ENCODE measurements around the gene ARHGAP44. TPM values are rescaled to one million over a fixed set of nuclear protein-coding genes. Genes with fewer than 3 reads are reported as not detected.
"Not testable (repeated sequence)": the region's sequence is repeated elsewhere in the genome, so short reads cannot be mapped to it uniquely, and the experiment has no call there.

ARHGAP44 gene
- polyA plus RNA-seq, 4 donors, result 7.1 to 9.0 (median 7.5) TPM

- no peak for DNase-seq (ENCODE audit: low read depth in 4 of 4, low spot score in 3 of 4)
These were observed 24.4 kb downstream of the ARHGAP44 start for GRCh38 chr17:12813664-12814063.

GRCh38 chr17:12814718-12815117 lies 25.4 kb downstream of the ARHGAP44 start:
- no peak for DNase-seq (ENCODE audit: low read depth in 4 of 4, low spot score in 3 of 4)

- no peak for DNase-seq (ENCODE audit: low read depth in 4 of 4, low spot score in 3 of 4)
These were observed 26.4 kb downstream of the ARHGAP44 start for GRCh38 chr17:12815642-12816141.

GRCh38 chr17:12821376-12821940 lies 32.2 kb downstream of the ARHGAP44 start:
- no peak for DNase-seq (ENCODE audit: low read depth in 4 of 4, low spot score in 3 of 4)

- DNase-seq (ENCODE audit: low read depth in 4 of 4, low spot score in 3 of 4), result no peak
These were observed 37.1 kb downstream of the ARHGAP44 start for GRCh38 chr17:12826431-12826830.

GRCh38 chr17:12830777-12831247 lies 41.5 kb downstream of the ARHGAP44 start:
- peak; percentile 48 to 62 (median 56) for DNase-seq (ENCODE audit: low read depth in 4 of 4, low spot score in 3 of 4)

GRCh38 chr17:12831839-12832238 lies 42.5 kb downstream of the ARHGAP44 start:
- DNase-seq (ENCODE audit: low read depth in 4 of 4, low spot score in 3 of 4), result no peak

GRCh38 chr17:12839042-12839441 lies 49.7 kb downstream of the ARHGAP44 start:
- no peak for DNase-seq (ENCODE audit: low read depth in 4 of 4, low spot score in 3 of 4)

GRCh38 chr17:12842936-12843335 lies 53.6 kb downstream of the ARHGAP44 start:
- no peak for DNase-seq (ENCODE audit: low read depth in 4 of 4, low spot score in 3 of 4)

GRCh38 chr17:12850996-12851395 lies 61.7 kb downstream of the ARHGAP44 start:
- DNase-seq (ENCODE audit: low read depth in 4 of 4, low spot score in 3 of 4), result no peak

- DNase-seq (ENCODE audit: low read depth in 4 of 4, low spot score in 3 of 4), result no peak
These were observed 62.7 kb downstream of the ARHGAP44 start for GRCh38 chr17:12851901-12852435.

GRCh38 chr17:12853921-12854320 lies 64.6 kb downstream of the ARHGAP44 start:
- no peak for DNase-seq (ENCODE audit: low read depth in 4 of 4, low spot score in 3 of 4)

GRCh38 chr17:12856416-12856815 lies 67.1 kb downstream of the ARHGAP44 start:
- DNase-seq (ENCODE audit: low read depth in 4 of 4, low spot score in 3 of 4), result no peak

- no peak for DNase-seq (ENCODE audit: low read depth in 4 of 4, low spot score in 3 of 4)
These were observed 68.3 kb downstream of the ARHGAP44 start for GRCh38 chr17:12857592-12857991.

GRCh38 chr17:12859520-12859919 lies 70.2 kb downstream of the ARHGAP44 start:
- no peak for DNase-seq (ENCODE audit: low read depth in 4 of 4, low spot score in 3 of 4)

- DNase-seq (ENCODE audit: low read depth in 4 of 4, low spot score in 3 of 4), result no peak
These were observed 76.5 kb downstream of the ARHGAP44 start for GRCh38 chr17:12865769-12866168.

GRCh38 chr17:12866244-12866643 lies 76.9 kb downstream of the ARHGAP44 start:
- no peak for DNase-seq (ENCODE audit: low read depth in 4 of 4, low spot score in 3 of 4)

GRCh38 chr17:12867726-12868125 lies 78.4 kb downstream of the ARHGAP44 start:
- DNase-seq (ENCODE audit: low read depth in 4 of 4, low spot score in 3 of 4), result no peak

GRCh38 chr17:12873415-12874125 lies 84.3 kb downstream of the ARHGAP44 start:
- DNase-seq (ENCODE audit: low read depth in 4 of 4, low spot score in 3 of 4), result not testable (repeated sequence)

GRCh38 chr17:12877953-12878669 lies 88.8 kb downstream of the ARHGAP44 start:
- DNase-seq (ENCODE audit: low read depth in 4 of 4, low spot score in 3 of 4), result no peak

GRCh38 chr17:12879096-12879495 lies 89.8 kb downstream of the ARHGAP44 start:
- not testable (repeated sequence) for DNase-seq (ENCODE audit: low read depth in 4 of 4, low spot score in 3 of 4)

Measured in left renal pelvis (tissue), 4 donors.